ENCODE data around the gene SPATA22. TPM values are rescaled to one million over a fixed set of nuclear protein-coding genes. Genes with fewer than 3 reads are reported as not detected.

Gene SPATA22
- total RNA-seq, 6 experiments from 2014 or later, result not detected

DNA sequence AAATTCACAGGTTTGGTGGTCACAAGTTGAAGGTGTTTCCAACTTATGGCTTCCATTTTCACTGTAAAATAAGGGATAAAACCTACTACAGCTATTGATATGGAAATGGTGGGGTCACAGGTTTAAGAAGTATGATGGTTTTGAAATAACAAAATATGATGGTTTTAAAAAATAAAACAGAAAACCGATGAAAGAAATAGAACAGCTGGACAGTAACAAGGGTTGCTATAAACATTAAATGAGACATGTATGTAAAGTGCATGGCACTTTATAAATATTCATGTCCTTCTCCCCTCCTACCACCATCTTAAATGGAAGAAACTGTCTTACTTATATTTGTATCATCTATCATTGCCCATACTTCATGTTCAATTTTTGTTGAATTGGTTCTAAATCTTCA is 35.5 kb upstream of the SPATA22 start:
- ATAC-seq, result no peak
- intact Hi-C loops (cut with DNase I), result no loop called here

DNA sequence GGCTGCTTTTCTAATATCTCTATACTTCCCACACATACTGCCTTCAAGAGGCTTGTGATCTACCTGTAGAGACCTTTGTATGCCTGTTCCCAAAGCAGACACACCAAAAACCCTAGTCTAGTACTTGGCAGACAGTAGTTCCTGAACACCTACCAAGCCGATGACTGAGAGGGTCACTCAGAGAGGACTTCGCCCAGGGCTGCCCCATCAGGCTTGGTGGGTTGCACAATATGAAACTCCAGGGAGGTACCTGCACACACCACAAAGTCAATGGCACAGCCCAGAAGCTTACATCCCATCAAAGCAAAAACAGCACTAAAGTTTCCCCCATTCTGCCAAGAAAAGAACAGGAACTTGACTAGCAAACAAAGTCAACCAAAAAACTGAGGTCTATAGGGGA is 34.4 kb upstream of the SPATA22 start:
- H3K4me3 ChIP-seq, result no peak overlapping the region
- ATAC-seq (peak; percentile 82 to 100 (median 99)), DNase-seq (peak; percentile 44 to 82 (median 77))
- 21% methylated on average over 2 of the region's 2 CpGs for WGBS (ENCODE audit: insufficient coverage, low coverage, low lambda C conversion rate, missing lambda C conversion rate)
- intact Hi-C loops (cut with DNase I), result no loop called here
- H3K27ac ChIP-seq, result no peak overlapping the region
- no peaks in the 10 kb centered on the region for H3K9me3 ChIP-seq
- peaks cover 0 to 4% (median 0%) of the 10 kb centered on the region in 4 donors for H3K4me1 ChIP-seq
- TF ChIP-seq, protein P1, sequence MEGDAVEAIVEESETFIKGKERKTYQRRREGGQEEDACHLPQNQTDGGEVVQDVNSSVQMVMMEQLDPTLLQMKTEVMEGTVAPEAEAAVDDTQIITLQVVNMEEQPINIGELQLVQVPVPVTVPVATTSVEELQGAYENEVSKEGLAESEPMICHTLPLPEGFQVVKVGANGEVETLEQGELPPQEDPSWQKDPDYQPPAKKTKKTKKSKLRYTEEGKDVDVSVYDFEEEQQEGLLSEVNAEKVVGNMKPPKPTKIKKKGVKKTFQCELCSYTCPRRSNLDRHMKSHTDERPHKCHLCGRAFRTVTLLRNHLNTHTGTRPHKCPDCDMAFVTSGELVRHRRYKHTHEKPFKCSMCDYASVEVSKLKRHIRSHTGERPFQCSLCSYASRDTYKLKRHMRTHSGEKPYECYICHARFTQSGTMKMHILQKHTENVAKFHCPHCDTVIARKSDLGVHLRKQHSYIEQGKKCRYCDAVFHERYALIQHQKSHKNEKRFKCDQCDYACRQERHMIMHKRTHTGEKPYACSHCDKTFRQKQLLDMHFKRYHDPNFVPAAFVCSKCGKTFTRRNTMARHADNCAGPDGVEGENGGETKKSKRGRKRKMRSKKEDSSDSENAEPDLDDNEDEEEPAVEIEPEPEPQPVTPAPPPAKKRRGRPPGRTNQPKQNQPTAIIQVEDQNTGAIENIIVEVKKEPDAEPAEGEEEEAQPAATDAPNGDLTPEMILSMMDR (IDR thresholded peaks at IDR 0.05), result no peak
- TF ChIP-seq POLR2A (IDR thresholded peaks at IDR 0.05), result no peak
- no peaks in the 10 kb centered on the region for H3K36me3 ChIP-seq
- H3K27me3 ChIP-seq, result no peaks in the 10 kb centered on the region

More for the DNA sequence above, 35.5 kb upstream of the SPATA22 start:
- no peak for DNase-seq
- no peaks in the 10 kb centered on the region for H3K36me3 ChIP-seq
- no peak overlapping the region for H3K27ac ChIP-seq
- no peak overlapping the region for H3K4me3 ChIP-seq
- H3K4me1 ChIP-seq, result peaks cover 0 to 10% (median 0%) of the 10 kb centered on the region in 4 donors
- H3K27me3 ChIP-seq, result no peaks in the 10 kb centered on the region
- H3K9me3 ChIP-seq, result no peaks in the 10 kb centered on the region
- 65% methylated on average over 1 of the region's 1 CpG for WGBS (ENCODE audit: insufficient coverage, low coverage, low lambda C conversion rate, missing lambda C conversion rate)
- TF ChIP-seq, protein P1 (IDR thresholded peaks at IDR 0.05), result no peak
- TF ChIP-seq POLR2A (IDR thresholded peaks at IDR 0.05), result no peak

DNA sequence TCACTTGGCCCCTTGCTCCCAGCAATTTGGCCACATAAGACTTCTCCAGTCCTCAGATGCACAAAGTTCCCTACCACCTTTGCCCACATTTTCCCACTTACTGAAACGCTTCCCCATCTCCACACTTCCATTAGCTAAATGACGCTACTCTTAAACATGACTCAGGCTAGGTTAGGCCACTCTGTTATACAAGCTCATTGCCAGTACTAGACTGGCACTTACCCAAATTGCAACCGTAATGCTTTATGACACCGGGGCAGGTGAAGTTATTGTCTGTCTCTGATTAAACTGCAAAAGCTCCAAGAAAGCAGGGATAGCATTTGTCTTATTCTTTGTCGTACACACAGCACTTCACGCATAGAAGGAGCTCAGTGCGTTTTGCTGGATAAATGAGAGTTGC is 33.4 kb upstream of the SPATA22 start:
- no peak for DNase-seq
- Histone ChIP-seq H3K36me3 (no peaks in the 10 kb centered on the region), H3K27me3 (no peaks in the 10 kb centered on the region), H3K4me1 (peaks cover 0 to 4% (median 0%) of the 10 kb centered on the region in 4 donors), H3K27ac (no peak overlapping the region), H3K9me3 (no peaks in the 10 kb centered on the region), H3K4me3 (no peak overlapping the region)
- no peak for ATAC-seq
- 92% methylated on average over 7 of the region's 7 CpGs for WGBS (ENCODE audit: insufficient coverage, low coverage, low lambda C conversion rate, missing lambda C conversion rate)
- intact Hi-C loops (cut with DNase I), result no loop called here
- TF ChIP-seq POLR2A (IDR thresholded peaks at IDR 0.05), result no peak
- TF ChIP-seq, protein P1 (IDR thresholded peaks at IDR 0.05), result no peak

DNA sequence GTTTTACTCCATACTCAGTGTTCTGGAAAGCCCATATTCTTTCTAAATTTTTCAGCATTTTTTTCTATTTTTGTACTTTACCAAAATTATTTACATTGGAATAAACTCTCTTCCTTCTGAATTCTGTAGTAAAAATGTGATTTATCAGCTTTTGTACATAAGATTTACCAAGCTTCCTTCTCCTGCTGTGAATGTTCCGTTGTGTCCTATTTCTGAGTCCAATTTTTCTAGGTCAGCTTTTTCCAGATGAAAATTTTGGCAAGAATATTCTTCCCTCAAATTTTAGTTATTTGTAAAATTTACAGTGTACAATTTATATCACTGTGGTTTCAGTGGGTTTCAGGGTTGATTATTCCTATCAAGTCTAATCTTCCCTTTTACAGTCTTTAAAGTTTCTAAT is 31.7 kb upstream of the SPATA22 start:
- no peak overlapping the region for H3K4me3 ChIP-seq
- H3K27me3 ChIP-seq, result no peaks in the 10 kb centered on the region
- no peaks in the 10 kb centered on the region for H3K36me3 ChIP-seq
- intact Hi-C loops (cut with DNase I), result no loop called here
- H3K9me3 ChIP-seq, result no peaks in the 10 kb centered on the region
- no peak for DNase-seq
- TF ChIP-seq, protein P1 (IDR thresholded peaks at IDR 0.05), result no peak
- no peak for TF ChIP-seq POLR2A (IDR thresholded peaks at IDR 0.05)
- H3K4me1 ChIP-seq, result peaks cover 0 to 4% (median 0%) of the 10 kb centered on the region in 4 donors
- ATAC-seq, result no peak
- H3K27ac ChIP-seq, result no peak overlapping the region
- WGBS (ENCODE audit: insufficient coverage, low coverage, low lambda C conversion rate, missing lambda C conversion rate), result 53% methylated on average over 1 of the region's 1 CpG

DNA sequence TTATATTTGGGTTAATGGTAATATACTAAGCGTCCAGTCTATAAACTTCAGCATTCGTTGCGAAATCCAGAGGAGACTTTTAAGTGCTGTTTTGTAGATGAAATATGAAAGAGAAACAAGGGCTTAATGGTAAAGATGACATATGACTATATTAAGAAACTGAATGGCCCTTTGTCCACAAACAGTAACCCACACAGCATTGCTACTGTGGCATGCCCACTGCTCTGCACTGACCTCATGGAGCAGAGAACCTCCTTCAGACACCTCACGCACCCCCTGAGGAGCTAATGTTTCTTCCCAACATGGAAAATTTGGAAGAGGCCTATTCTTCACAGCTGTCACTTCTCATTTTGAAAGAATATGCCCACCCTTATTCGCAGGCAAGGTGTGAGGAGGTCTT is 30.8 kb upstream of the SPATA22 start:
- H3K4me3 ChIP-seq, result no peak overlapping the region
- TF ChIP-seq, protein P1 (IDR thresholded peaks at IDR 0.05), result no peak
- TF ChIP-seq POLR2A (IDR thresholded peaks at IDR 0.05), result no peak
- H3K27me3 ChIP-seq, result no peaks in the 10 kb centered on the region
- no peak overlapping the region for H3K27ac ChIP-seq
- no peaks in the 10 kb centered on the region for H3K9me3 ChIP-seq
- no peak for ATAC-seq
- DNase-seq, result no peak
- H3K4me1 ChIP-seq, result peaks cover 0 to 4% (median 0%) of the 10 kb centered on the region in 4 donors
- 76% methylated on average over 3 of the region's 5 CpGs for WGBS (ENCODE audit: insufficient coverage, low coverage, low lambda C conversion rate, missing lambda C conversion rate)
- intact Hi-C loops (cut with DNase I), result no loop called here
- no peaks in the 10 kb centered on the region for H3K36me3 ChIP-seq

Measured in right lobe of liver (tissue), 6 donors.